Cardiac fibroblast (primary cell): ENCODE data around the gene C9orf153.

Experiments used
- DNase-seq, 2 donors: peaks; one replicate each; pipeline versions ENCODE4 v3.0.0 to v3.0.0-alpha.2; 2010; ENCODE audit warnings: low read depth in 2 of 2
- H3K4me3 ChIP-seq, 2 donors: replicated peaks in 1 of 2; 1 replicate in 1 of 2; 2 replicates in 1 of 2; pipeline ENCODE4 v1.5.1; 2011; ENCODE audit warnings: low read depth in 2 of 2, low read length in 2 of 2, mild to moderate bottlenecking in 2 of 2, moderate library complexity in 1 of 2
- TF ChIP-seq, protein P1 (sequence below): IDR thresholded peaks from one replicate; pipeline ENCODE4 v1.5.1; 2011; ENCODE audit warnings: low read depth, mild to moderate bottlenecking, low read length, inconsistent platforms

The C9orf153 gene

DNA sequence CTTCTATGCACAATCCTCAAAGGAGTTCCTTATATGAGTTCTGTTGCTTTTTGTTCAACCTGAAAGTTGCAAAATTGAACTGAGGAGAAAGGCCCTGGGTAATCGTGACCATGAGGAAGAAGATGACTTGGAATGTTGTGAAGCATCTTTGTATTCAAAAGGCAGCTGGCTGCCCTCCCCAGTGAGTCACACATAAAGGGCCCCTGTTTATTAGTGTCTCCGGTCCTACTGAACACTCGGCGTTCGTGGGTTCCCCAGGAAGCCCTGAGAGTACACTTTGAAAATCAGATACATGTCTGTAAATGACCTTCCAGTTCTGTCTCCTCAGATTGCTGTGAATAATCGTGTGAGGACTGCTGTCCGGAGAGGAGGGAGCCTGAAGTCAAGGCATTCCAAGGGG is 73.6 kb downstream of the C9orf153 start:
- DNase-seq = peak in 1 of 2 donors; percentile 6
- TF ChIP-seq, protein P1, sequence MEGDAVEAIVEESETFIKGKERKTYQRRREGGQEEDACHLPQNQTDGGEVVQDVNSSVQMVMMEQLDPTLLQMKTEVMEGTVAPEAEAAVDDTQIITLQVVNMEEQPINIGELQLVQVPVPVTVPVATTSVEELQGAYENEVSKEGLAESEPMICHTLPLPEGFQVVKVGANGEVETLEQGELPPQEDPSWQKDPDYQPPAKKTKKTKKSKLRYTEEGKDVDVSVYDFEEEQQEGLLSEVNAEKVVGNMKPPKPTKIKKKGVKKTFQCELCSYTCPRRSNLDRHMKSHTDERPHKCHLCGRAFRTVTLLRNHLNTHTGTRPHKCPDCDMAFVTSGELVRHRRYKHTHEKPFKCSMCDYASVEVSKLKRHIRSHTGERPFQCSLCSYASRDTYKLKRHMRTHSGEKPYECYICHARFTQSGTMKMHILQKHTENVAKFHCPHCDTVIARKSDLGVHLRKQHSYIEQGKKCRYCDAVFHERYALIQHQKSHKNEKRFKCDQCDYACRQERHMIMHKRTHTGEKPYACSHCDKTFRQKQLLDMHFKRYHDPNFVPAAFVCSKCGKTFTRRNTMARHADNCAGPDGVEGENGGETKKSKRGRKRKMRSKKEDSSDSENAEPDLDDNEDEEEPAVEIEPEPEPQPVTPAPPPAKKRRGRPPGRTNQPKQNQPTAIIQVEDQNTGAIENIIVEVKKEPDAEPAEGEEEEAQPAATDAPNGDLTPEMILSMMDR = no peak
- H3K4me3 ChIP-seq = no peak overlapping the region

DNA sequence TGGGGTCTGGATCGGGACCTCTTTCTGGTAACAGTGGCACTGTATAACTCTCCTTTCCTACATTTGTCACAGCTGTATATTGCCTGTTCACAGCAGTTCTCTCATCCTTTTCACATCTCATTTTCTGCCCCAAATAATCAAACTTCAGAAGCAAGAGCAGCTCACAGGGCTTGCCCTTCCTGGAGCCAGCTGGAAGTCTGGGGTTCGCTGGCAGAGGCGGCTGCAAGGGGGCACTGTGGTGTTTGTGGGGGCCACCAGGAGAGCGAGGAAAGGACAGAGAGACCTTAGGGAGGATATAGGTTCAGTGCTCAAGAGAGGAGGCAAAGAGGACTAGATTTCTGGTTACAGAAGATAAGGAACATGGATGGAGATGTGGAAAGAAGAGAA is 75.3 kb downstream of the C9orf153 start:
- no peak overlapping the region for H3K4me3 ChIP-seq
- DNase-seq = no peak
- TF ChIP-seq, protein P1 = no peak

DNA sequence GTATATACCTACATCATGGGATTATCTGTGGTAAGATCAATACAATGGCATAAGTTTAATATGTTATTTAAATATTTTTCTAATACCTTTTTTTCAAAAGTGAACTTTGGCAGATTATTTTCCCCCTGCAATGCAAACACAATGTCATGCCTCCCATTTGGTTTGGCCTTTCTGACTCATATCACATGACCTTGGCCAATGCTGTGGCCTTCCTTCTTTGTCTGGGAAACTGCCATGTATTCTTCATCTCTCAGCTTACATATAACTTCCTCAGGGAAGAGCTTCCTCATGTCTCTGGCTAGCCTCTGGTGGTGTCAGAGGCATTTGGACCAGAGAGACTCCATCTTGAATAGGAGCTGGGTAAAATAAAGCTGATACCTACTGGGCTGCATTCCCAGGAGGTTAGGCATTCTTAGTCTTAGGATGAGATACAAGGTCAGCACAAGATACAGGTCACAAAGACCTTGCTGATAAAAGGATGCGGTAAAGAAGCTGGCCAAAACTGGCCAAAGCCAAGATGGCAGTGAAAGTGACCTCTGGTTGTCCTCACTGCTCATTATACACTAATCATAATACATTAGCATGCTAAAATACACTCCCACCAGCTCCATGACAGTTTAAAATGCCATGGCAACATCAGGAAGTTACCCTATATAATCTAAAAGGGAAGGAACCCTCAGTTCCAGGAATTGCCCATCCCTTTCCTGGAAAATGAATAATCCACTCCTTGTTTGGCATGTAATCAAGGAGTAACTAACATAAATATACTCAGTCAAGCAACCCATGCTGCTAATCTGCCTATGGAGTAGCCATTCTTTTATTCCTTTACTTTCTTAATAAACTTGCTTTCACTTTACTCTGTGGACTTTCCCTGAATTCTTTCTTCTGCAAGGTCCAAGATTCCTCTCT is 76.0 kb downstream of the C9orf153 start:
- no peak overlapping the region for H3K4me3 ChIP-seq
- TF ChIP-seq, protein P1 = no peak
- DNase-seq = peak; percentile 6 to 11

DNA sequence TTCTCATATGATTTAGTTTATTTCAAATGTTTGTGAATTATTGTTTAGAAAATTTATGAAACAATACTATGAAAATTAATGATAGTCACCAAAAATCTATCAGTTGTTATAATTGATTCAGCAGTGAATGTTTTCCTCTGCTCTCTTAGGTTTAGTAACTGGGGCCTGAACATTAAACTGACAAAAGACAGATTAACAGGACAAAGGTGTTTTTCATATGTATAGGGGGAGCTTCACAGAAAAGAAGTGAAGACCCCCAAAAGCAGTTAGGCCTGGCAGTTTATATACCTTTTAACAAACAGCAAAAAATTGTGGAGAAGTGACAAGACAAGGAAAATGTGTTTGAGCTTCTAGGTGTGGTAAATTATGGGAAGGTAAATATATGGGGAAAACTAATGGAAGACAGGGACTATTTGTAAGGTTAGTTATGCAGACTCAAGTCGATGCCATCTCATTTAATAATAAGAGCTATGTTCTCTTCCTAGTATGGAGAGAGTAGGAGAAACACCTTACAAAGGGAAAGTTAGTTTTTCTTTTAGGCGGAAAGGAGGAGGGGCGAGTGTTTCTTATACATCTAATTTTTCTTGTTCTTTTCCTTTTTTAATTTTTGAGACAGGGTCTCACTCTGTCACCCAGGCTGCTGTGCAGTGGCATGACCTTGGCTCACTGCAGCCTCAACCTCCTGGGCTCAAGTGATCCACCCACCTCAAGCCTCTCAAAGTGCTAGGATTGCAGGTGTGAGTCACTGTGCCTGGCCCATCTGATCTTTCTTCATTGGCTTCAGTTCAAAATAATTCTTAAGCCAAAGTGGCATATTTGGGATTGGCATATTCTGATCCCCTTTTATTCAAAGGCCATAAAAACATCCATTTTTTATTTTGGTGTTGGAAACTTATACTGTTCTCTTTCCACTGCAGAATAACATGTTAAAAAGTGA is 77.8 kb downstream of the C9orf153 start:
- TF ChIP-seq, protein P1 = no peak
- DNase-seq = no peak

DNA sequence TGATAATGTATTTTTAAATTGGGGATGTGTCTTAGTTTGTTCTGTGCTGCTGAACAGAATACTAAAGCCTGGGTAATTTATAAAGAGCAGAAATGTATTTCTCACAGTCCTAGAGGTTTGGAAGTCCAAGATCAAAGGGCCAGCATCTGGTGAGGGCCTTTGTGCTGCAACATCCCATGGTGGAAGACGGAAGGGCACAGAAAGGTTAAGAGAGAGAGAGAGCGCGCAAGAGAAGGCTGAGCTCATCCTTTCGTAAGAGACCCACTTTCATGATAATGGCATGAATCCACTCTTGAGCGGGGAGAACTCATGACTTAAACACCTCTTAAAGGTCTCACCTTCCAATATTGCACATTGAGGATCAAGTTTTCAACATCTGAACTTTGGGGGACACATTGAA is 81.0 kb downstream of the C9orf153 start:
- TF ChIP-seq, protein P1 = no peak
- no peak for DNase-seq

More for the DNA sequence above, 77.8 kb downstream of the C9orf153 start:
- no peak overlapping the region for H3K4me3 ChIP-seq

DNA sequence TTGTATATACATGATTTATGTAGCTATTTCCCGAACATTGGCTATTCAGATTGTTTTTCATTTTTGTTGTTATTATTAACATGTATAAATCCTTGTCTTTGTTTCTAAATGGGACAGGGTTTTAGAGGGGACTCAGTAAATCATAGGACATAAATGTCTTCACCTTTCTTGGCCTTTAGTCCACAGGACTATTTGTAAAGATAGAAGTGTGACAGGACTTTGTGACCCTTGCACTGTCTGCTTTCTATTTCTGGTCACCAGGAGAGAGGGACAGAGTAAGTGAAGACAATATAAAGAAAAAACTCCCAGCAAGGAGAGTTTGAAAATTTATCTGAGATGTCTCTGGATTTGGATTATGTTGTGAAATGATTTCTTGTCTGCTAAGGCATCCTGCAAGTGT is 81.5 kb downstream of the C9orf153 start:
- TF ChIP-seq, protein P1 = no peak
- no peak overlapping the region for H3K4me3 ChIP-seq
- no peak for DNase-seq

More for the DNA sequence above, 81.0 kb downstream of the C9orf153 start:
- H3K4me3 ChIP-seq = no peak overlapping the region
